Stimulated activated naive CD8-positive, alpha-beta T cell treated with anti-CD3 and anti-CD28 coated beads, Interleukin-15, Interleukin-2, amounts not matched to agents 100 ng/mL and 50 ng/mL, for 24 hours (primary cell): ENCODE results near the gene NUP153.

Experiments used
- H3K27ac Mint-ChIP-seq: one replicate; pipeline ENCODE4 v1.8.0; 2021; ENCODE audit warnings: mild to moderate bottlenecking, mixed read lengths
- H3K27me3 Mint-ChIP-seq: one replicate; pipeline ENCODE4 v1.8.0; 2021; ENCODE audit warnings: mixed read lengths
- H3K36me3 Mint-ChIP-seq: one replicate; pipeline ENCODE4 v1.8.0; 2021; ENCODE audit warnings: low read depth, mixed read lengths
- H3K4me1 Mint-ChIP-seq: one replicate; pipeline ENCODE4 v1.8.0; 2021; ENCODE audit warnings: low read depth, mixed read lengths
- H3K4me3 Mint-ChIP-seq: one replicate; pipeline ENCODE4 v1.8.0; 2021; ENCODE audit warnings: mild to moderate bottlenecking, mixed read lengths
- H3K9me3 Mint-ChIP-seq: one replicate; pipeline ENCODE4 v1.8.0; 2021; ENCODE audit warnings: mixed read lengths

Gene NUP153

GRCh38 chr6:17656644-17657043 lies 50.1 kb downstream of the NUP153 start:
- peaks cover 85% of the 10 kb centered on the region for H3K36me3 Mint-ChIP-seq
- H3K9me3 Mint-ChIP-seq, result no peaks in the 10 kb centered on the region
- no peaks in the 10 kb centered on the region for H3K27me3 Mint-ChIP-seq
- peak overlapping the region; percentile 23 for H3K27ac Mint-ChIP-seq
- H3K4me1 Mint-ChIP-seq, result peaks cover 41% of the 10 kb centered on the region
- no peak overlapping the region for H3K4me3 Mint-ChIP-seq

GRCh38 chr6:17656092-17656491 lies 50.6 kb downstream of the NUP153 start:
- Mint-ChIP-seq H3K9me3 (no peaks in the 10 kb centered on the region), H3K36me3 (peaks cover 82% of the 10 kb centered on the region), H3K27ac (peak overlapping the region; percentile 23), H3K27me3 (no peaks in the 10 kb centered on the region), H3K4me1 (peaks cover 41% of the 10 kb centered on the region), H3K4me3 (no peak overlapping the region)

- H3K27me3 Mint-ChIP-seq, result no peaks in the 10 kb centered on the region
- H3K9me3 Mint-ChIP-seq, result no peaks in the 10 kb centered on the region
- peaks cover 46% of the 10 kb centered on the region for H3K4me1 Mint-ChIP-seq
- H3K27ac Mint-ChIP-seq, result peak overlapping the region; percentile 71
- no peak overlapping the region for H3K4me3 Mint-ChIP-seq
- H3K36me3 Mint-ChIP-seq, result peaks cover 81% of the 10 kb centered on the region
These were observed 53.4 kb downstream of the NUP153 start for GRCh38 chr6:17653198-17653882.

GRCh38 chr6:17650656-17651309 lies 55.9 kb downstream of the NUP153 start:
- no peaks in the 10 kb centered on the region for H3K27me3 Mint-ChIP-seq
- no peak overlapping the region for H3K4me3 Mint-ChIP-seq
- no peak overlapping the region for H3K27ac Mint-ChIP-seq
- H3K4me1 Mint-ChIP-seq, result peaks cover 32% of the 10 kb centered on the region
- no peaks in the 10 kb centered on the region for H3K9me3 Mint-ChIP-seq
- H3K36me3 Mint-ChIP-seq, result peaks cover 74% of the 10 kb centered on the region

GRCh38 chr6:17648745-17649144 lies 58.0 kb downstream of the NUP153 start:
- Mint-ChIP-seq H3K27me3 (no peaks in the 10 kb centered on the region), H3K4me3 (no peak overlapping the region), H3K27ac (no peak overlapping the region), H3K9me3 (no peaks in the 10 kb centered on the region), H3K36me3 (peaks cover 73% of the 10 kb centered on the region), H3K4me1 (peaks cover 14% of the 10 kb centered on the region)

GRCh38 chr6:17640477-17640917 lies 66.2 kb downstream of the NUP153 start:
- Mint-ChIP-seq H3K4me1 (peaks cover 26% of the 10 kb centered on the region), H3K4me3 (no peak overlapping the region), H3K27ac (no peak overlapping the region), H3K36me3 (peaks cover 87% of the 10 kb centered on the region), H3K9me3 (no peaks in the 10 kb centered on the region), H3K27me3 (no peaks in the 10 kb centered on the region)

- Mint-ChIP-seq H3K9me3 (no peaks in the 10 kb centered on the region), H3K27me3 (no peaks in the 10 kb centered on the region), H3K27ac (peak overlapping the region; percentile 14), H3K4me3 (no peak overlapping the region), H3K36me3 (peaks cover 87% of the 10 kb centered on the region), H3K4me1 (peaks cover 43% of the 10 kb centered on the region)
These were observed 68.5 kb downstream of the NUP153 start for GRCh38 chr6:17638212-17638715.

GRCh38 chr6:17635568-17635967 lies 71.2 kb downstream of the NUP153 start:
- Mint-ChIP-seq H3K4me3 (no peak overlapping the region), H3K4me1 (peaks cover 54% of the 10 kb centered on the region), H3K27ac (peak overlapping the region; percentile 57), H3K27me3 (no peaks in the 10 kb centered on the region), H3K36me3 (peaks cover 89% of the 10 kb centered on the region), H3K9me3 (no peaks in the 10 kb centered on the region)

GRCh38 chr6:17633465-17634188 lies 73.1 kb downstream of the NUP153 start:
- no peaks in the 10 kb centered on the region for H3K27me3 Mint-ChIP-seq
- peaks cover 90% of the 10 kb centered on the region for H3K36me3 Mint-ChIP-seq
- no peaks in the 10 kb centered on the region for H3K9me3 Mint-ChIP-seq
- H3K27ac Mint-ChIP-seq, result peak overlapping the region; percentile 77
- peaks cover 67% of the 10 kb centered on the region for H3K4me1 Mint-ChIP-seq
- H3K4me3 Mint-ChIP-seq, result peak overlapping the region; percentile 21

- H3K36me3 Mint-ChIP-seq, result peaks cover 90% of the 10 kb centered on the region
- H3K4me1 Mint-ChIP-seq, result peaks cover 69% of the 10 kb centered on the region
- H3K9me3 Mint-ChIP-seq, result no peaks in the 10 kb centered on the region
- peak overlapping the region; percentile 77 for H3K27ac Mint-ChIP-seq
- no peak overlapping the region for H3K4me3 Mint-ChIP-seq
- no peaks in the 10 kb centered on the region for H3K27me3 Mint-ChIP-seq
These were observed 73.8 kb downstream of the NUP153 start for GRCh38 chr6:17632934-17633333.

GRCh38 chr6:17630511-17631073 lies 76.1 kb downstream of the NUP153 start:
- Mint-ChIP-seq H3K4me3 (no peak overlapping the region), H3K27ac (no peak overlapping the region), H3K9me3 (no peaks in the 10 kb centered on the region), H3K36me3 (peaks cover 88% of the 10 kb centered on the region), H3K27me3 (no peaks in the 10 kb centered on the region), H3K4me1 (peaks cover 56% of the 10 kb centered on the region)

- H3K4me3 Mint-ChIP-seq, result no peak overlapping the region
- H3K9me3 Mint-ChIP-seq, result no peaks in the 10 kb centered on the region
- peak overlapping the region; percentile 63 for H3K27ac Mint-ChIP-seq
- H3K4me1 Mint-ChIP-seq, result peaks cover 53% of the 10 kb centered on the region
- peaks cover 90% of the 10 kb centered on the region for H3K36me3 Mint-ChIP-seq
- H3K27me3 Mint-ChIP-seq, result no peaks in the 10 kb centered on the region
These were observed 76.8 kb downstream of the NUP153 start for GRCh38 chr6:17629824-17630510.

- peaks cover 93% of the 10 kb centered on the region for H3K36me3 Mint-ChIP-seq
- no peak overlapping the region for H3K4me3 Mint-ChIP-seq
- peaks cover 53% of the 10 kb centered on the region for H3K4me1 Mint-ChIP-seq
- H3K27ac Mint-ChIP-seq, result peak overlapping the region; percentile 63
- no peaks in the 10 kb centered on the region for H3K27me3 Mint-ChIP-seq
- H3K9me3 Mint-ChIP-seq, result no peaks in the 10 kb centered on the region
These were observed 77.9 kb downstream of the NUP153 start for GRCh38 chr6:17628873-17629272.

- peaks cover 85% of the 10 kb centered on the region for H3K36me3 Mint-ChIP-seq
- H3K4me1 Mint-ChIP-seq, result peaks cover 32% of the 10 kb centered on the region
- peak overlapping the region; percentile 36 for H3K27ac Mint-ChIP-seq
- no peaks in the 10 kb centered on the region for H3K9me3 Mint-ChIP-seq
- H3K4me3 Mint-ChIP-seq, result no peak overlapping the region
- no peaks in the 10 kb centered on the region for H3K27me3 Mint-ChIP-seq
These were observed 82.3 kb downstream of the NUP153 start for GRCh38 chr6:17624396-17624795.
